ENCODE results near the gene MFAP4.

GRCh38 chr17:19390951-19391350 lies 4.0 kb upstream of the MFAP4 start:
- TF ChIP-seq CTCF (IDR thresholded peaks at IDR 0.05; ENCODE audit: low read length) (no peak), EZH2 (optimal IDR thresholded peaks at IDR 0.05; ENCODE audit: low read depth, low read length) (no peak), EZH2phosphoT487 (IDR thresholded peaks at IDR 0.05; ENCODE audit: low read length) (no peak)
